DOHH2 (cell line): ENCODE measurements around the gene PAX7.

Source experiments
- H3F3A ChIP-seq: fragments of 200-600 bp; sonication (generic), shearing (Covaris generic); 2 replicates; pipeline ENCODE4 v1.6.0; 2016; ENCODE audit warnings: antibody characterized with exemption, mild to moderate bottlenecking; ENCODE audit not compliant: control insufficient read depth, insufficient read depth
- H3K27ac ChIP-seq: fragments of 200-600 bp; sonication (generic); 2 replicates; pipeline ENCODE4 v1.5.1; 2014; ENCODE audit warnings: low read depth, mild to moderate bottlenecking, low read length, moderate library complexity
- H3K27me3 ChIP-seq: fragments of 200-600 bp; sonication (generic); 2 replicates; pipeline ENCODE4 v1.6.1; 2014; ENCODE audit warnings: mild to moderate bottlenecking, low read length, mixed read lengths; ENCODE audit not compliant: control insufficient read depth
- H3K36me3 ChIP-seq: fragments of 200-600 bp; sonication (generic); 2 replicates; pipeline ENCODE4 v1.6.1; 2014; ENCODE audit warnings: mild to moderate bottlenecking, low read length, moderate library complexity, mixed read lengths; ENCODE audit not compliant: control insufficient read depth
- H3K4me1 ChIP-seq: fragments of 200-600 bp; sonication (generic); 2 replicates; pipeline ENCODE4 v1.6.1; 2014; ENCODE audit warnings: mild to moderate bottlenecking, low read length, mixed read lengths; ENCODE audit not compliant: control insufficient read depth
- H3K4me2 ChIP-seq: fragments of 200-600 bp; sonication (generic); 2 replicates; pipeline ENCODE4 v1.6.0; 2014; ENCODE audit warnings: mild to moderate bottlenecking, low read length, moderate library complexity
- H3K4me3 ChIP-seq: fragments of 200-600 bp; sonication (generic); 2 replicates; pipeline ENCODE4 v1.5.1; 2014; ENCODE audit warnings: mild to moderate bottlenecking, low read length, mixed read lengths
- H3K79me2 ChIP-seq: fragments of 200-600 bp; sonication (generic); 2 replicates; pipeline ENCODE4 v1.6.1; 2014; ENCODE audit warnings: mild to moderate bottlenecking, low read length, mixed read lengths; ENCODE audit not compliant: control insufficient read depth
- H3K9me2 ChIP-seq: fragments of 200-600 bp; sonication (generic); replicated peaks from 2 replicates; pipeline ENCODE4 v1.6.1; 2014; ENCODE audit warnings: mild to moderate bottlenecking, low read length, mixed read lengths; ENCODE audit not compliant: control insufficient read depth
- H3K9me3 ChIP-seq: fragments of 200-600 bp; sonication (generic); 2 replicates; pipeline ENCODE4 v1.6.1; 2014; ENCODE audit warnings: antibody characterized with exemption, low read length, mixed read lengths; ENCODE audit not compliant: control insufficient read depth, insufficient read depth
- H4K20me1 ChIP-seq: fragments of 200-600 bp; sonication (generic); 2 replicates; pipeline ENCODE4 v1.6.0; 2014; ENCODE audit warnings: low read depth, mild to moderate bottlenecking, antibody characterized with exemption, low read length, moderate library complexity; ENCODE audit not compliant: control insufficient read depth, insufficient read depth
- CTCF ChIP-seq: fragments of 200-600 bp; sonication (generic); IDR thresholded peaks from one replicate; pipeline ENCODE4 v1.5.1; 2014; ENCODE audit warnings: antibody characterized with exemption, mild to moderate bottlenecking, low read depth, low read length; ENCODE audit not compliant: poor library complexity, severe bottlenecking
- EZH2phosphoT487 ChIP-seq: fragments of 200-600 bp; sonication (generic); IDR thresholded peaks from 2 replicates; pipeline ENCODE4 v1.6.1; 2017; ENCODE audit warnings: borderline replicate concordance, mild to moderate bottlenecking, antibody characterized with exemption, low read length, moderate library complexity, mixed read lengths

The PAX7 gene

DNA sequence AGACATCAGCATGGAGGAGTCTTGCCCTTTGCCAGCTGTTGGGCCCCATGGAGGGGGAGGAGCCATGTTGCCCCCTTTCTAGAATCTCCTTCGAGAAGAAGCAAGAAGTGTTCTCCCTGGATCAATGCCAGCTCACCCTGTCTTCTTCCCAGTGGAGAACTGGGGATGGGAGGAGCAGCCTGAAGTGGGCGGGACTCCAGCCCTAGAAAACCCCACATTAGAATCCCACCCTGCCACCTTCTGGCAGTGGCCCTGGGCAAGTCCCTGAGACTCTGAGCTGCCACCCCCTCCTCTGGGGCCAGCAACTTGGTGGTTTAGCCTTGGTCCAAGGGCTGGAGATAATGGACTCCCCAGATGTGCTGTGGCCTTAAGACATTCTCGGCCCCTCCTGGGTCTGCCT is 51.7 kb downstream of the PAX7 start:
- no peaks in the 10 kb centered on the region for H3K9me2 ChIP-seq
- H3K27me3 ChIP-seq, result no peaks in the 10 kb centered on the region
- H3K36me3 ChIP-seq, result no peaks in the 10 kb centered on the region
- TF ChIP-seq EZH2phosphoT487 (no peak), CTCF (no peak)
- H3F3A ChIP-seq, result no peaks in the 10 kb centered on the region
- H3K27ac ChIP-seq, result no peak overlapping the region
- H4K20me1 ChIP-seq, result no peaks in the 10 kb centered on the region
- no peak overlapping the region for H3K4me2 ChIP-seq
- H3K9me3 ChIP-seq, result peaks cover 3% of the 10 kb centered on the region
- no peaks in the 10 kb centered on the region for H3K79me2 ChIP-seq
- no peak overlapping the region for H3K4me3 ChIP-seq
- H3K4me1 ChIP-seq, result no peaks in the 10 kb centered on the region

GRCh38 chr1:18684303-18684702 is 53.7 kb downstream of the PAX7 start:
- Histone ChIP-seq H3K27me3 (no peaks in the 10 kb centered on the region), H3K36me3 (no peaks in the 10 kb centered on the region), H3F3A (no peaks in the 10 kb centered on the region), H3K9me2 (no peaks in the 10 kb centered on the region), H3K4me3 (no peak overlapping the region), H3K4me2 (no peak overlapping the region), H3K4me1 (no peaks in the 10 kb centered on the region), H3K27ac (no peak overlapping the region), H4K20me1 (no peaks in the 10 kb centered on the region), H3K9me3 (peaks cover 3% of the 10 kb centered on the region), H3K79me2 (no peaks in the 10 kb centered on the region)
- TF ChIP-seq EZH2phosphoT487, result no peak

DNA sequence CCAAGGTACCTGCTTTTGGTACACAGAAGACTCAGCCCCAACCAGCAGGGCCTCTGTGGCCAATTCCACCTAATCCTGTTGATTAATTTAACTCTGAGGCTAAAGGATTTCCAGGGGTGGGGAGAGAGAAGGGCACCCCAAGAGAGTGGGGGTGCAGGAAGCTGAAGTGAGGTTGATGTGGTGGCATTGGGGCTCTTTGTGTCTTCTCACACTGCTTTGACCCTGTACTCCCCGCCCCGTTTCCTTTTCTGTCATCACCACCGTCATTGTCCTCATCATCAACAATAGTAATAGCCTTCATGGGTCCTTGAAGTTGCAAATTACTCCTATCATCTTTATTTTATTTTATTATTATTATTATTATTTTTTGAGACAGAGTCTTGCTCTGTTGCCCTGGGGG is 55.9 kb downstream of the PAX7 start:
- Histone ChIP-seq H4K20me1 (no peaks in the 10 kb centered on the region), H3K36me3 (no peaks in the 10 kb centered on the region), H3K9me2 (no peaks in the 10 kb centered on the region), H3K4me2 (no peak overlapping the region), H3K9me3 (no peaks in the 10 kb centered on the region), H3K4me3 (no peak overlapping the region), H3K4me1 (no peaks in the 10 kb centered on the region), H3K79me2 (no peaks in the 10 kb centered on the region), H3K27ac (no peak overlapping the region), H3K27me3 (no peaks in the 10 kb centered on the region), H3F3A (no peaks in the 10 kb centered on the region)
- no peak for TF ChIP-seq EZH2phosphoT487
- no peak for TF ChIP-seq CTCF

DNA sequence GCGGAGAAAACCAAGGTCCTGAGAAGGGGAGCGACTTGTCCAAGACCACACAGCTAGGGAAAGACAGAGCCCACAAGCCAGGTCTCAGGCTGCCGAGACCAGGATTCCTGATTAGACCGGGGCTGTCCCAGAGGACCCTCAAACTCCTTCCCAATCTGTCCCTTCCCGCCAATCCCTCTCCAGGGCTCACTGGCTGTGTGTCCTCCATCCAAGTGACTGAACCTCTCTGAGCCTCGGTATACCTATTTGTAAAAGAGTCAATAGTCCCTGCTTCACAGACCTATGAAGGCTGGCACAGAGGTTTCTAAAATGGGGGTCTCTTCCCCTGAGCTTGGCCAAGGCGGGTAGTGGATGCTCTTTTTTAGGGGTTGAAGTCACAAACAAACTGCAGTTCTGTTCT is 56.6 kb downstream of the PAX7 start:
- Histone ChIP-seq H3K9me3 (no peaks in the 10 kb centered on the region), H3K4me2 (no peak overlapping the region), H3F3A (no peaks in the 10 kb centered on the region), H3K27ac (no peak overlapping the region), H3K36me3 (no peaks in the 10 kb centered on the region), H3K27me3 (no peaks in the 10 kb centered on the region), H3K79me2 (no peaks in the 10 kb centered on the region), H3K4me3 (no peak overlapping the region), H3K9me2 (no peaks in the 10 kb centered on the region), H4K20me1 (no peaks in the 10 kb centered on the region), H3K4me1 (no peaks in the 10 kb centered on the region)
- TF ChIP-seq CTCF (no peak), EZH2phosphoT487 (no peak)
